ENCODE results near the gene SCAMP3. TPM values are rescaled to one million over a fixed set of nuclear protein-coding genes. Genes with fewer than 3 reads are reported as not detected.
A peak's percentile ranks its signal among the peaks of the same experiment; 100 is the strongest.

Gene SCAMP3
- total RNA-seq, result 100 to 1,000 TPM in 1 of 2 experiments, 10 to 100 TPM in 1; 82.0 to 108 TPM

DNA sequence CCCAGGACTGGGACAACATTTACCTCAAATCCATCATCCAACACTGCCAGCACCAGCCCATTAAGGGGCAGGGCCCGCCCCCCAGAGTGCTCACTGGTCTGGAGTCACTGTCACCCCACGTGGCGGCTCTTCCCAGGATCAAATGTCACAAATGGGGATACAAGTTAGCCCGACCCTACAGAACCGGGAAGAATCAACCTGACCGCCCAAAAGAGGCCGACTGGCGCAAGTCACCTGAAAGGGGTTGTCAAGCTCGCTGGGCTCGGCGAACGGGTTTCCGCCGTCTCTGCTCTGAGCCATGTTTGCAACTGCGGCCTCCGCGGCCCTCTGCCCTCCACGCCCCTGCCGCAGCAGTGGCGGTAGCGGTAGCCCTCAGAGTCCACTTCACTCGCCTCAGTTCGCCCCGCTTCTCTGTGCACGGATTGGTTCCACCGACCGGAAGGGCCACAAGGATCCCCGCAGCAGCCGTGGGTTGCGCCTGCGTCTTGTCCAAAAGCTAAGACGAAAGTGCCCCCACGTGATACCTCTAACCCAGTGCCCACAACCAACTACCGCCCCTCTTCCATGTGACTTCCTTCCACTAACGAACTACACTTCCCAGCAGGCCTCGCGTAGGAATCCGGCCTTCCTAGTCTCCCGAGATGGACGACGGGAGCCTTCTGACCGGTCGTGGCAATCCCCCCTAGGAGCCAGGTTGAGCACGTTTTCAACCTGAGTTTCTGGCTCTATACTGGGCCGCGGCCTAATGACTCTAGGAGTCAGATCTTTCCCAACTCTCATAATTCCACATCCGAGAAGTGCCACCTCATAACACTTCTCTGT is at the start of gene SCAMP3:
TSS of gene SCAMP3 (minus strand) at position 509 of the 822 bp plus-strand sequence. CDS start at position 300, 209 bp downstream.
- peak; percentile 97 for ATAC-seq
- peaks cover 39% of the 10 kb centered on the region for H3K4me1 Mint-ChIP-seq
- peak within 1 kb of the TSS; percentile 86 for H3K27ac Mint-ChIP-seq
- H3K4me3 Mint-ChIP-seq, result peak within 1 kb of the TSS; percentile 95
- DNase-seq, result peak; percentile 95
- peaks cover 60% of the 10 kb centered on the region for H3K36me3 Mint-ChIP-seq
- no peaks in the 10 kb centered on the region for H3K27me3 Mint-ChIP-seq
- no peaks in the 10 kb centered on the region for H3K9me3 Mint-ChIP-seq (ENCODE audit: low read depth)
- CTCF ChIA-PET, result interaction anchor here (0.9 to 4.7 kb wide), 9 partner anchors 9 to 89 kb away, joined by 3 to 97 read pairs (median 4); partner anchors contain the start of genes CLK2, FDPS and KRTCAP2

DNA sequence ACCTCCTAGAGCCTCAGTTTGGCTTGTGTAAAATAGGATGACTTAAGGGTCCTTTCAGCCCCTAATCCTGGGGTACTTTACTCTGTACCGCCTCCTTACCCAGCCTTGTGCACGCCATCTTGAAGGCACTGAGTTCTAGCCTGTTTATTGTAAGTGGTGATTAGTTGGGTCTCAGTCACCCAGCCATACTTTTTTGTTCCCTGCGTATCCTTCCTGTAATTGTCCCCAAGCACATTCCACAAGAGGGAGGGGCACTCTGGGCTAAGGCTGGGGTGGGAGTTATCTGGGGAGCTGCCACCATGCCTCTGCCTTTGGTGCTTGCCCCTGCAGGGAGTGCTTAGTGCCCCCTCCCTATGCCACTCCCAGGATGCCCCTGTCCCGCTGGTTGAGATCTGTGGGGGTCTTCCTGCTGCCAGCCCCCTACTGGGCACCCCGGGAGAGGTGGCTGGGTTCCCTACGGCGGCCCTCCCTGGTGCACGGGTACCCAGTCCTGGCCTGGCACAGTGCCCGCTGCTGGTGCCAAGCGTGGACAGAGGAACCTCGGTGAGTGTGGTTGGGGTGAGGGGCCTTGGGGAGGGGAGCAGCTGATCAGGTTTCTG is 47.4 kb upstream of the SCAMP3 start:
- Mint-ChIP-seq H3K27ac (peak overlapping the region; percentile 96), H3K9me3 (ENCODE audit: low read depth) (no peaks in the 10 kb centered on the region), H3K4me1 (peaks cover 42% of the 10 kb centered on the region), H3K27me3 (no peaks in the 10 kb centered on the region), H3K36me3 (peaks cover 37% of the 10 kb centered on the region), H3K4me3 (peak overlapping the region; percentile 97)
- CTCF ChIA-PET, result interaction anchor here (3.9 to 5.9 kb wide), 2 partner anchors 13 to 58 kb away, joined by 22 to 36 read pairs; partner anchors contain the start of gene RUSC1
- ATAC-seq, result no peak
- no peak for DNase-seq

DNA sequence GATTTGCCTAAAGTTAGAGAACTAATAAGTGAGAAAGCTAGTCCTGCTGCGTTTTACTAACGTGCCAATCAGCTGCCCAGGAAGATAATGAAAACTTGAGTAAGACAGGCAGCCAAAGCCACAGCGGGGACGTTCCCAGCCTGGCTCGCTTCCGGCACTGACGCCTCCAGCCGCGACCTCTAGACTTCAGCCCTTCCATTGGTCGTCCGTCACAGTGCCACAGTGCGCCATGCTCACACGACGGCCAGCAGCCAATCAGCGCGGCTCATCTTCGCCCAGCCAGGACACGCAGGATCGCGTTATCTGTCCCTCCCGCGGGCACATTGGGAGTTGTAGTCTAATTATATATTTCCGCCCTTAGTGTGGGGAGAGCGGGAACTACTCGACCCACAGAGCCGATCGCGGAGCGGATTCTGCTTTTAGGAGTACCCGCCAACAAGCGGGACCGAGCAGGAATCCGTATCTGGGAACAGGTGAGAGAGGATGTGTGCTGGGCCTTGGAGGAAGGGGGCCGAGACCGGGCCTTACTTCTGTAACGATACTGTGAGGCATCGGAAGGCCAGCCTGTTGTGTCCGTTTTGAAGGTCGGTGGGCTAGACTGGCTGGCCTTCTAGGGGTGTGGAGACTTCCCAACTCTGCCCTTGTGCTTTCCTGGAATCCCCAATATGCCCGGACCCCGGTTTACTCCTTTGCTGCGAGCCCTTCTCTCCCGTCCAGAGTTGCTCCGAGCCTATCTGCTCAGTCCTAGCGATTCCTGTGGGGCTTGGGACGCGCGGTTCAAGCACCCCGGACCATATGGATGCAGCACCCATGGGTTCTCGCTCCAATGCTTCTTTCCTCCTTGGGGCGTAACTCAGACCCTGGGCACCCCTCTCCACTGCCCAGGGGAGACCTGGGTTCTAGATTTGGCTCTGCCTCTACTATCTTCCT is 46.6 kb upstream of the SCAMP3 start, which contains the start of gene FDPS:
TSS of gene FDPS (plus strand) at position 374 of the 930 bp plus-strand sequence. CDS start 924 bp downstream, outside the sequence.
- Mint-ChIP-seq H3K4me1 (peaks cover 42% of the 10 kb centered on the region), H3K9me3 (ENCODE audit: low read depth) (no peaks in the 10 kb centered on the region), H3K27ac (peak within 1 kb of the TSS; percentile 96), H3K4me3 (peak within 1 kb of the TSS; percentile 97), H3K27me3 (no peaks in the 10 kb centered on the region), H3K36me3 (peaks cover 37% of the 10 kb centered on the region)
- ATAC-seq (peak; percentile 99), DNase-seq (peak; percentile 99)
- CTCF ChIA-PET, result interaction anchor here (1.0 to 5.9 kb wide), 13 partner anchors 11 to 227 kb away, joined by 3 to 67 read pairs (median 7); partner anchors contain the start of genes CLK2, ENTREP3, RUSC1 and SCAMP3

DNA sequence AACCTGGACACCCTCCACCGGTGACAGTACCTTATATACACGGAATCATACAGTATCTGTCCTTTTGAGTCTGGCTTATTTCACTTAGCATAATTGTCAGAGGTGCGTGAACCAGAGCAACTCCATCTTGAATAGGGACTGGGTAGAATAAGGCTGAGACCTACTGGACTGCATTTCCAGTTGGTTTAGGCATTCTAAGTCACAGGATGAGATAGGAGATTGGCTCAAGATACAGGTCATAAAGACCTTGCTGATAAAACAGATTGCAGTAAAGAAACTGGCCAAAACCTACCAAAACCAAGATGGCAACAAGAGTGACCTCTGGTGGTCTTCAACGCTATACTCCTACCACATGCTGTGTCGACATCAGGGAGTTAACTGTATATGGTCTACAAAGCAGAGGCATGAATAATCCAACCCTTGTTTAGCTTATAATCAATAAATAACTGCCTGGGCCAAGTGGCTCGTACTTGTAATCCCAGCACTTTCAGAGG is 45.1 kb upstream of the SCAMP3 start:
- no peak for ATAC-seq
- peak overlapping the region; percentile 96 for H3K27ac Mint-ChIP-seq
- peak; percentile 52 for DNase-seq
- CTCF ChIA-PET, result interaction anchor here (0.6 to 4.4 kb wide), 11 partner anchors 13 to 100 kb away, joined by 3 to 67 read pairs (median 4); partner anchors contain the start of genes CLK2, ENTREP3, RUSC1 and SCAMP3
- H3K4me1 Mint-ChIP-seq, result peaks cover 34% of the 10 kb centered on the region
- H3K27me3 Mint-ChIP-seq, result no peaks in the 10 kb centered on the region
- peaks cover 26% of the 10 kb centered on the region for H3K36me3 Mint-ChIP-seq
- H3K9me3 Mint-ChIP-seq (ENCODE audit: low read depth), result no peaks in the 10 kb centered on the region
- H3K4me3 Mint-ChIP-seq, result no peak overlapping the region

DNA sequence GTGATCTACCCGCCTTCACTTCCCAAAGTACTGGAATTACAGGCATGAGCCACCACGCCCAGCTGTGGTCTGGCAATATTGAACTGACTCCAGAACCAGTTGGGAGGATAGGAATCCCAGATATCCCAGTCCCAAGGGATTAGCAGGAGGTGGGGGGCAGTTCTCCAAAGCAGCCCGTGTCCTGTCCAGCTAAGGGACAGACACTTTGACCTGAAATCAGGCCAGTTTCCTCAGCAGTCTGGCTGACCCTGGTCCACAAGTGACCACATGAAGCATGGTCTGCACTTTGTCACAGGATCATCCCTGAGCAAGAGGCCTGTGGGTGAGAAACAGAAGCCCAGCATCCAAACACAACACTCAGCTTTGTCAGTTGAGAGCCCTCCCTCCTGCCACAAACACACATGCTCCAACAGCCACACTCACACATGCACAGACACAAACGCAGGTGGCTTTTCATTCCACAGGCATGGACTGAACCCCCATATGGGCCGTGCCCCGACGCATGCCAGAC is 43.8 kb upstream of the SCAMP3 start:
- CTCF ChIA-PET, result interaction anchor here (3.7 to 4.4 kb wide), 3 partner anchors 14 to 55 kb away, joined by 20 to 67 read pairs (median 56); partner anchors contain the start of gene RUSC1
- H3K27ac Mint-ChIP-seq, result no peak overlapping the region
- ATAC-seq (no peak), DNase-seq (no peak)
- H3K36me3 Mint-ChIP-seq, result peaks cover 15% of the 10 kb centered on the region
- H3K4me3 Mint-ChIP-seq, result no peak overlapping the region
- H3K4me1 Mint-ChIP-seq, result peaks cover 23% of the 10 kb centered on the region
- no peaks in the 10 kb centered on the region for H3K9me3 Mint-ChIP-seq (ENCODE audit: low read depth)
- H3K27me3 Mint-ChIP-seq, result no peaks in the 10 kb centered on the region

DNA sequence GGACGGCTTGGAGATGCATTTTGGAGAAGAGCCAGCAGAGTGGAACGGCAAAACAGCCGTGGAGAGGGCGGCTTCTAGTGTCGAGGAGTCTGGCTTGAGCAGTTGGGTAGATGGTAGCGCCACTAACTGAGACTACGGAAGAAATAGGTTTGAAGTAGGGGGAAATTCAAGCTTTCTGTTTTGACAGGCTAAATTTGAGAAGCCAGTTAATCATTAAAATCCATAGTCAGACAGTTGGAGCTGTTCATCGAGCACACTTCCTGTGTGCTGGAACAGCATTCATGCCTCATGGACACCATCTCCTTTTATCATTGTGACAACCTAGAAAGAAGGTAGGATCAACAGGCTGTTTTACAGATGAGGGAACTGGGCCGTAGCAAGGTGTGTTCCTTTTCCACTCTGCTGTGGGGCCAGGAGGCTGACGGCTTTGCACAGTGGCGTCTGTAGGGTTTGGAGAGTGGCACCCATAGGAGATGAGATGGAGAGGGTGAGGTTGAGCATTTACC is 42.5 kb upstream of the SCAMP3 start:
- Mint-ChIP-seq H3K36me3 (peaks cover 4% of the 10 kb centered on the region), H3K4me1 (peaks cover 12% of the 10 kb centered on the region), H3K27ac (no peak overlapping the region), H3K27me3 (no peaks in the 10 kb centered on the region), H3K4me3 (no peak overlapping the region), H3K9me3 (ENCODE audit: low read depth) (no peaks in the 10 kb centered on the region)
- CTCF ChIA-PET, result interaction anchor here (4.2 to 4.4 kb wide), 2 partner anchors 16 to 54 kb away, joined by 56 to 67 read pairs; partner anchors contain the start of gene RUSC1
- ATAC-seq (no peak), DNase-seq (no peak)

DNA sequence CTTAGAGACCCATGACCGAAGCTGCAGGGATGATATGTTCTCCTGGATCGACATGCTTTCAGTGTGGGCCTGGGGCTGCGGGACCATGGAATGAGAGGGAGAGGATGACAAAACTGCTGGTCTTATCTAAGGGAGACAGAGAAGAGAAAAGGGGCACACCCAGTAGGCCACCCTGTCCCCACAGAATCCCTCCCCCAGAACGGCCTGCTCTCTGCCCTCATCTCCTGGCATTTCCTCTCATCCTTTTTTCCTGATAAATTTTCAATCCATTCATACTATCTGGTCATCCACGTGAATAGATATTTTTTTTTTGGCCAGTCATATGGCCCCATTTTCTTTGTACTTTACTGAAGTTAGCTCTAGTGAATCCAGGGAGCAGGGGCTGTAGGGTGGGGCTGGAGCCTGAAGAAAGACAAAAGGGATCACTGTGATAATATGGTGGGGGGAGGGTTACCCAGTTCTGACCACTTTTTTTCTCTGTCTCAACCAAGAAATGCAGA is 39.2 kb upstream of the SCAMP3 start, which contains the start of gene PKLR:
TSS of gene PKLR (minus strand) at position 97 of the 500 bp plus-strand sequence. CDS start at position 54, 43 bp downstream.
- H3K27me3 Mint-ChIP-seq, result peaks cover 13% of the 10 kb centered on the region
- no peaks in the 10 kb centered on the region for H3K4me1 Mint-ChIP-seq
- ATAC-seq (no peak), DNase-seq (no peak)
- H3K36me3 Mint-ChIP-seq, result no peaks in the 10 kb centered on the region
- no peak within 1 kb of the TSS for H3K27ac Mint-ChIP-seq
- no peak within 1 kb of the TSS for H3K4me3 Mint-ChIP-seq
- CTCF ChIA-PET, result no interaction called here
- no peaks in the 10 kb centered on the region for H3K9me3 Mint-ChIP-seq (ENCODE audit: low read depth)

DNA sequence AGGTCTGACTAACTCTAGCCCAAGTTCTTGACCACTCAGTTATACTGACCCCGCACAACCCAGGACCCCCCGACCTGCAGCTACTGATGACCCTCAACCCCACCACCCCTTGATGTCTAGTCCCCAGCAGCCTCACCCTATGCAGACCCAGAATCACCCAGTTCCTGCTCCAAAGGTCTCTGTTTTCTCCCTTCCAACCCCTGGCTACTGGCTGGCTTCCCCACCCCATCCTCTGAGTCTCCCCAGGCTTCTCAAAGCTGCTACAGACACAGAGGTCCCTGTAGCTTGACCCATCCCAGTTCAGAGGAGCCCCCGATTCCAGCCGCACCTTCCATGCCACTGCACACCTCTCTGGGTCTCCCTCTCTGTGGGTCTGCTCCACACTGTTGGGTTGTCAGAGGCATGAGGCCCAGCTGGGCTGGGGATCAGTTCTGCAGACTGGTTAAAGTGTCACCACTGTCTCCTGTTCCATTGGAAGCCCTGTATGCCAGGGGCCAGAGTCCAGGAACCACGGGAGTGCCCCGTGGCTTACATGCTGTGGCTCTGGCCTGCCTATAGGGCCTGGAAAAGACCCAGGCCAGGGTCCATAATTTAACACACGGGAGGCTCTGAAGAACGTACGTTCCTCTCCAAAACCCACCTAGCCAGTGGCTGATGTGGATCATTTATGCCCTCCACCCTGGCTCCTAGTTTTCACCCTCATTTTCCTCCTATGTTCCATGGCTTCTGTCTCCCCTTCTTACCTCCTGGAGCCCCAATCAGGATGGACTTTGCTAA is 38.6 kb upstream of the SCAMP3 start:
- H3K27ac Mint-ChIP-seq, result no peak overlapping the region
- no peak for ATAC-seq
- CTCF ChIA-PET, result no interaction called here

DNA sequence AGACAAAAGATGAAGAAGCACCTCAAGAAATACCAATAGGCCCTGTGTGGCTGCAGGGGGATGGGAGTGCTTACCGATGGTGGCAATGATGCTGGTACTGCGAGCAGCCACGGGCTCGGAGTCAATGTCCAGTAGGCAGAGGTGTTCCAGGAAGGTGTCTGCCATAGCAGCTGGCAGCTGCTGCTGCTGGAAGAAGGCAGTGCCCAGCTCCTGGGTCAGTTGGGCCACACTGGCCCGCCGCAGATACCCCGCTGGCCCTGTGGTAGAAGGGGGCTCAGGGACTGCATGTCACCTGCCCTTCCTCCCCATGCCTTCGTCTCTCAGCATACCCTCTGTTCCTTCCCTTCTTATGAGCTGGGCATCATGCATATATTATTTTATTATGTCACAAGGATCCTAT is 37.9 kb upstream of the SCAMP3 start:
- Mint-ChIP-seq H3K9me3 (ENCODE audit: low read depth) (no peaks in the 10 kb centered on the region), H3K4me1 (peaks cover 3% of the 10 kb centered on the region), H3K4me3 (no peak overlapping the region), H3K36me3 (no peaks in the 10 kb centered on the region), H3K27ac (no peak overlapping the region), H3K27me3 (peaks cover 23% of the 10 kb centered on the region)
- CTCF ChIA-PET, result no interaction called here
- DNase-seq (no peak), ATAC-seq (no peak)

More for the DNA sequence above, 38.6 kb upstream of the SCAMP3 start:
- Mint-ChIP-seq H3K4me1 (peaks cover under 1% of the 10 kb centered on the region), H3K27me3 (peaks cover 19% of the 10 kb centered on the region), H3K36me3 (no peaks in the 10 kb centered on the region), H3K4me3 (no peak overlapping the region), H3K9me3 (ENCODE audit: low read depth) (no peaks in the 10 kb centered on the region)
- DNase-seq, result no peak

DNA sequence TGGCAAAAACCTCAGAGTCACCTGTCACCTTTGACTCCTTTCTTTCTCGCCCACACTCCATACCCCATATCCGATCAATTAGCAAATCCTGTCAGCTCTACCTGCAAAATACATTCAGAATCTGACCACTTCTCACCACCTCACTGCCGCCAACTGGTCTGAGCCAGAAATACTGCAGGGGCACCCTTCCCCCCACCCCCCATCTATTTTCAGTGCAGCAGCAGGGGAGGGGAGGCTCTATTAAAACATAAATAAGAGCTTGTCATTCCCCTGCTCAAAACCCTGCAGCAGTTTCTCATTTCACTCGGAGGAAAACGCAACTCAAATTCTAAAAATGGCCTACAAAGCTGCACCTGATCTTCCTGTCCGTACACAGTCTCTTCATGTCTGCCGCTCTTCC is 35.2 kb upstream of the SCAMP3 start:
- no peak overlapping the region for H3K27ac Mint-ChIP-seq
- ATAC-seq, result no peak
- CTCF ChIA-PET, result interaction anchor here (1.4 to 1.7 kb wide), 2 partner anchors 26 to 46 kb away, joined by 3 to 7 read pairs; no protein-coding TSS in a partner anchor
- H3K27me3 Mint-ChIP-seq, result peaks cover 43% of the 10 kb centered on the region
- H3K4me1 Mint-ChIP-seq, result peaks cover 7% of the 10 kb centered on the region
- DNase-seq, result no peak
- no peaks in the 10 kb centered on the region for H3K9me3 Mint-ChIP-seq (ENCODE audit: low read depth)
- no peak overlapping the region for H3K4me3 Mint-ChIP-seq
- H3K36me3 Mint-ChIP-seq, result no peaks in the 10 kb centered on the region

DNA sequence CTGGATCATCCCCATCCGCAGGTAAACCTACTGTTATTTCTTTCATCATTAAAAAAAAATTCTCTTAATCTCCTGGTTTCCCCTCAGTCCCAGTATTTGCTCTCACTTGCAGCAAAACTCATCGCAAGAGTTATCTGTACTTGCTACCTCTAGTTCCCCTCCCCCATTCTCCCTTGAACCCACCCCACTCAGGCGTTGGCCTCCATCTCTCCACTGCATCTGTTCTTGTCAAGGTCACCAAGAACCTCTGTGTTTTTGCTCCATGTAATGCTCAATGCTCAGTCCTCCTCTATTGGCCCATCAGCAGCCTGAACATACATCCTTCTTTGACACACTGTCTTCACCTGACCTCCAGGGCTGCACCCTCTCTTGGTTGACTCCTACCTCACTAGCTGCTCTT is 34.5 kb upstream of the SCAMP3 start:
- Mint-ChIP-seq H3K9me3 (ENCODE audit: low read depth) (no peaks in the 10 kb centered on the region), H3K36me3 (no peaks in the 10 kb centered on the region), H3K4me3 (no peak overlapping the region), H3K27ac (no peak overlapping the region), H3K27me3 (peaks cover 43% of the 10 kb centered on the region), H3K4me1 (peaks cover 7% of the 10 kb centered on the region)
- DNase-seq (no peak), ATAC-seq (no peak)
- CTCF ChIA-PET, result interaction anchor here (1.7 kb wide), 1 partner anchor 46 kb away, joined by 7 read pairs; no protein-coding TSS in a partner anchor
